Activated CD4-positive, alpha-beta T cell treated with anti-CD3 and anti-CD28 coated beads for 1 hour (primary cell): ENCODE measurements around the gene PRSS27.
"Not testable (repeated sequence)": the region's sequence is repeated elsewhere in the genome, so short reads cannot be mapped to it uniquely, and the experiment has no call there.

ENCODE experiments used
- DNase-seq: peaks from one replicate; pipeline ENCODE4 v3.0.0-alpha.2; 2020

The PRSS27 gene

GRCh38 chr16:2670017-2670416 lies 50.0 kb downstream of the PRSS27 start:
- DNase-seq, result peak; percentile 45

GRCh38 chr16:2669587-2669986 lies 50.4 kb downstream of the PRSS27 start:
- DNase-seq, result not testable (repeated sequence)

GRCh38 chr16:2666671-2667070 lies 53.4 kb downstream of the PRSS27 start:
- not testable (repeated sequence) for DNase-seq

GRCh38 chr16:2664574-2664982 lies 55.4 kb downstream of the PRSS27 start:
- DNase-seq, result no peak

- DNase-seq, result no peak
Measured at GRCh38 chr16:2663553-2664546, 56.2 kb downstream of the PRSS27 start.
